ENCODE data around the gene SLC25A26. TPM values are rescaled to one million over a fixed set of nuclear protein-coding genes. Genes with fewer than 3 reads are reported as not detected.

SLC25A26 gene
- polyA plus RNA-seq, 1 donor (not counting 4 experiments of a cell fraction or from before 2014, with no cell fraction given), result 25.2 TPM

- Histone ChIP-seq H3K9me3 (ENCODE audit: control insufficient read depth, low read depth, low read length) (no peaks in the 10 kb centered on the region), H3K4me3 (ENCODE audit: control insufficient read depth in 2 of 3, extremely low read depth in 1 of 3, insufficient read depth in 2 of 3, low read depth in 1 of 3, low read length in 3 of 3) (no peak overlapping the region), H3K9ac (ENCODE audit: control insufficient read depth, extremely low read depth, insufficient read depth, low read length) (no peak overlapping the region), H2AFZ (ENCODE audit: control insufficient read depth, low read length) (no peak overlapping the region), H3K4me1 (ENCODE audit: control insufficient read depth, extremely low read depth, insufficient read depth, low read length) (no peaks in the 10 kb centered on the region), H3K27me3 (ENCODE audit: control insufficient read depth, extremely low read depth, insufficient read depth, low read length) (no peaks in the 10 kb centered on the region), H3K79me2 (ENCODE audit: control insufficient read depth, insufficient read depth, low read length) (no peaks in the 10 kb centered on the region), H3K36me3 (ENCODE audit: control insufficient read depth in 2 of 2, extremely low read depth in 1 of 2, insufficient read depth in 2 of 2, low read length in 2 of 2) (no peaks in the 10 kb centered on the region), H3K27ac (ENCODE audit: control insufficient read depth, insufficient read depth, low read length) (no peak overlapping the region), H3K4me2 (ENCODE audit: control insufficient read depth, extremely low read depth, insufficient read depth, low read depth, low read length) (no peak overlapping the region), H3K9me1 (ENCODE audit: control insufficient read depth, extremely low read depth, insufficient read depth, low read length) (no peaks in the 10 kb centered on the region), H4K20me1 (ENCODE audit: control insufficient read depth, extremely low read depth, insufficient read depth, low read length) (no peaks in the 10 kb centered on the region)
- dilution Hi-C loops (cut with MboI; ENCODE audit: extremely low pct_ligation_motif_present, low sequenced_read_pairs), result no loop called here
- TF ChIP-seq EZH2 (IDR thresholded peaks at IDR 0.05; ENCODE audit: low read length) (no peak), CTCF (optimal IDR thresholded peaks at IDR 0.05 in 1 of 3, IDR thresholded peaks at IDR 0.05 in 1 of 3, conservative IDR thresholded peaks at IDR 0.05 in 1 of 3; ENCODE audit: extremely low read depth in 1 of 3, insufficient read depth in 2 of 3, low read length in 3 of 3) (no peak)
- no peak for FAIRE-seq
- no peak for DNase-seq (ENCODE audit: low read depth, low spot score)
Observed at GRCh38 chr3:66208189-66208588, 12.6 kb upstream of the SLC25A26 start.

GRCh38 chr3:66210687-66211295 is 10.0 kb upstream of the SLC25A26 start:
- no peaks in the 10 kb centered on the region for H3K27me3 ChIP-seq (ENCODE audit: control insufficient read depth, extremely low read depth, insufficient read depth, low read length)
- H3K4me3 ChIP-seq (ENCODE audit: control insufficient read depth in 2 of 3, extremely low read depth in 1 of 3, insufficient read depth in 2 of 3, low read depth in 1 of 3, low read length in 3 of 3), result no peak overlapping the region
- H3K79me2 ChIP-seq (ENCODE audit: control insufficient read depth, insufficient read depth, low read length), result no peaks in the 10 kb centered on the region
- no peak overlapping the region for H2AFZ ChIP-seq (ENCODE audit: control insufficient read depth, low read length)
- dilution Hi-C loops (cut with MboI; ENCODE audit: extremely low pct_ligation_motif_present, low sequenced_read_pairs), result no loop called here
- H3K4me2 ChIP-seq (ENCODE audit: control insufficient read depth, extremely low read depth, insufficient read depth, low read depth, low read length), result no peak overlapping the region
- DNase-seq (ENCODE audit: low read depth, low spot score), result no peak
- no peaks in the 10 kb centered on the region for H4K20me1 ChIP-seq (ENCODE audit: control insufficient read depth, extremely low read depth, insufficient read depth, low read length)
- H3K9me1 ChIP-seq (ENCODE audit: control insufficient read depth, extremely low read depth, insufficient read depth, low read length), result no peaks in the 10 kb centered on the region
- TF ChIP-seq EZH2 (IDR thresholded peaks at IDR 0.05; ENCODE audit: low read length) (no peak), CTCF (optimal IDR thresholded peaks at IDR 0.05 in 1 of 3, IDR thresholded peaks at IDR 0.05 in 1 of 3, conservative IDR thresholded peaks at IDR 0.05 in 1 of 3; ENCODE audit: extremely low read depth in 1 of 3, insufficient read depth in 2 of 3, low read length in 3 of 3) (no peak)
- no peak overlapping the region for H3K9ac ChIP-seq (ENCODE audit: control insufficient read depth, extremely low read depth, insufficient read depth, low read length)
- H3K4me1 ChIP-seq (ENCODE audit: control insufficient read depth, extremely low read depth, insufficient read depth, low read length), result no peaks in the 10 kb centered on the region
- H3K27ac ChIP-seq (ENCODE audit: control insufficient read depth, insufficient read depth, low read length), result no peak overlapping the region
- no peaks in the 10 kb centered on the region for H3K9me3 ChIP-seq (ENCODE audit: control insufficient read depth, low read depth, low read length)
- H3K36me3 ChIP-seq (ENCODE audit: control insufficient read depth in 2 of 2, extremely low read depth in 1 of 2, insufficient read depth in 2 of 2, low read length in 2 of 2), result no peaks in the 10 kb centered on the region
- FAIRE-seq, result no peak
